ENCODE results near the gene PGGT1B.

The PGGT1B gene

DNA sequence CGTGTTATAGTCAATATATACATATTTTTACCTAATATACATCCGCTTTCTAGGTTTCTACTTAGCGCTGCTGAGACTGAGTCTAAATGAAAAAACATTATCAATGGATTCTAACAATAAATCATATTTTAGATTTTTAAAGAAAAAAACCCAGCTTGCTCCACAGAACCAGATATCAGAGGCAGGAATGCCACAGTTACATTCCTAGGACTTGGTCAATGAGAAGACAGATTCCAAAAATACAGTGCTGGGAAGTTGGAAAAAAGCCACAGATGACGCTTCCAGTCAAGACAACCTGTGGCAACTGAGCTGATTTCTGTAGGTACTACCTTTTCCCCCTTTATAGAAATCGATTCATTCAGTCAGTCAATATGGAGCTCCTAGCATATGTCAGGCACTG, 34.4 kb upstream of the PGGT1B start:
- peaks cover 8 to 12% (median 10%) of the 10 kb centered on the region in 4 experiments for H3K4me1 ChIP-seq (ENCODE audit: control extremely low read depth in 1 of 4, control insufficient read depth in 4 of 4, insufficient read depth in 4 of 4, low read length in 3 of 4)
- POLR2A ChIA-PET = no interaction called here
- 100% methylated on average over 1 of the region's 5 CpGs for WGBS (ENCODE audit: insufficient coverage)
- CTCF ChIA-PET = interaction anchor here (1.4 to 2.1 kb wide), 2 partner anchors 11 to 35 kb away, joined by 6 to 8 read pairs; partner anchors contain the start of gene PGGT1B
- DNase-seq = no peak
- H3K27me3 ChIP-seq (replicated peaks in 2 of 5; ENCODE audit: control insufficient read depth in 4 of 5, insufficient read depth in 5 of 5, low read length in 4 of 5) = no peaks in the 10 kb centered on the region
- no peak overlapping the region for H3K27ac ChIP-seq (ENCODE audit: insufficient read depth in 1 of 2, low read depth in 1 of 2, low read length in 2 of 2, poor library complexity in 1 of 2, severe bottlenecking in 2 of 2)
- H3K9me3 ChIP-seq (ENCODE audit: control extremely low read depth in 1 of 5, control insufficient read depth in 4 of 5, insufficient read depth in 2 of 5, low read depth in 1 of 5, low read length in 4 of 5) = peaks cover 0 to 6% (median 0%) of the 10 kb centered on the region in 5 experiments
- no peaks in the 10 kb centered on the region for H3K36me3 ChIP-seq (ENCODE audit: control insufficient read depth in 4 of 4, insufficient read depth in 4 of 4, low read length in 3 of 4)
- H3K4me3 ChIP-seq (ENCODE audit: control insufficient read depth in 1 of 7, extremely low read depth in 1 of 7, insufficient read depth in 4 of 7, low read depth in 2 of 7, low read length in 6 of 7) = peak overlapping the region in 6 of 7 experiments; percentile 0 to 68 (median 29)

GRCh38 chr5:115296124-115297022, 33.7 kb upstream of the PGGT1B start, which contains the start of gene CCDC112:
Gene CCDC112 (minus strand): TSS chr5:115296654. CDS start chr5:115296543, 111 bp downstream.
- Histone ChIP-seq H3K27me3 (replicated peaks in 2 of 5; ENCODE audit: control insufficient read depth in 4 of 5, insufficient read depth in 5 of 5, low read length in 4 of 5) (no peaks in the 10 kb centered on the region), H3K36me3 (ENCODE audit: control insufficient read depth in 4 of 4, insufficient read depth in 4 of 4, low read length in 3 of 4) (no peaks in the 10 kb centered on the region), H3K9me3 (ENCODE audit: control extremely low read depth in 1 of 5, control insufficient read depth in 4 of 5, insufficient read depth in 2 of 5, low read depth in 1 of 5, low read length in 4 of 5) (peaks cover 0 to 12% (median 0%) of the 10 kb centered on the region in 5 experiments), H3K4me3 (ENCODE audit: control insufficient read depth in 1 of 7, extremely low read depth in 1 of 7, insufficient read depth in 4 of 7, low read depth in 2 of 7, low read length in 6 of 7) (peak within 1 kb of the TSS; percentile 59 to 85 (median 76)), H3K4me1 (ENCODE audit: control extremely low read depth in 1 of 4, control insufficient read depth in 4 of 4, insufficient read depth in 4 of 4, low read length in 3 of 4) (peaks cover 8 to 12% (median 10%) of the 10 kb centered on the region in 4 experiments), H3K27ac (ENCODE audit: insufficient read depth in 1 of 2, low read depth in 1 of 2, low read length in 2 of 2, poor library complexity in 1 of 2, severe bottlenecking in 2 of 2) (no peak within 1 kb of the TSS)
- peak; percentile 73 to 89 (median 82) for DNase-seq
- CTCF ChIA-PET = interaction anchor here (1.1 to 2.1 kb wide), 3 partner anchors 10 to 200 kb away, joined by 4 to 8 read pairs (median 6); partner anchors contain the start of gene PGGT1B
- WGBS (ENCODE audit: insufficient coverage) = under 1% methylated on average over 39 of the region's 86 CpGs
- POLR2A ChIA-PET = interaction anchor here (0.5 to 0.7 kb wide), 3 partner anchors 13 to 544 kb away, joined by 3 to 5 read pairs (median 4); no protein-coding TSS in a partner anchor

DNA sequence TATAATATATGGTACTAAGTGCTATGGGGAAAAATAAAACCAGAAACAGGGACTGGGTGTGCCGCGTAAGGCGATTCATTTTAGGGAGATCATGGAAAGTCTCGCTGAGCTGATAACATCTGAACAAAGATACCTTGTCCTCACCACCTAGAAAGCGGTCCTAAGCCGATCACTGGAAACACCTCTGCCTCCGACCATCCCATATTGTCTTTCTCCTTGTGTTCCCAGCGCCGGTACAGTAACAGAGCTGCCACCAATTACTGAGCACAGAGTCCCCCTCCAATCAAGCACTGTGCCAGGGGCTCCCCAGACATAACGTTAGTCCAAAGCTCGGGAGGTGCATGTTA, 33.1 kb upstream of the PGGT1B start:
- no peaks in the 10 kb centered on the region for H3K27me3 ChIP-seq (replicated peaks in 2 of 5; ENCODE audit: control insufficient read depth in 4 of 5, insufficient read depth in 5 of 5, low read length in 4 of 5)
- no peak for DNase-seq
- H3K9me3 ChIP-seq (ENCODE audit: control extremely low read depth in 1 of 5, control insufficient read depth in 4 of 5, insufficient read depth in 2 of 5, low read depth in 1 of 5, low read length in 4 of 5) = peaks cover 0 to 14% (median 0%) of the 10 kb centered on the region in 5 experiments
- H3K4me1 ChIP-seq (ENCODE audit: control extremely low read depth in 1 of 4, control insufficient read depth in 4 of 4, insufficient read depth in 4 of 4, low read length in 3 of 4) = peaks cover 8 to 12% (median 10%) of the 10 kb centered on the region in 4 experiments
- WGBS (ENCODE audit: insufficient coverage) = 22% methylated on average over 11 of the region's 11 CpGs
- CTCF ChIA-PET = interaction anchor here (1.1 to 2.1 kb wide), 3 partner anchors 9 to 199 kb away, joined by 4 to 8 read pairs (median 6); partner anchors contain the start of gene PGGT1B
- H3K4me3 ChIP-seq (ENCODE audit: control insufficient read depth in 1 of 7, extremely low read depth in 1 of 7, insufficient read depth in 4 of 7, low read depth in 2 of 7, low read length in 6 of 7) = peak overlapping the region; percentile 59 to 85 (median 76)
- no peaks in the 10 kb centered on the region for H3K36me3 ChIP-seq (ENCODE audit: control insufficient read depth in 4 of 4, insufficient read depth in 4 of 4, low read length in 3 of 4)
- no peak overlapping the region for H3K27ac ChIP-seq (ENCODE audit: insufficient read depth in 1 of 2, low read depth in 1 of 2, low read length in 2 of 2, poor library complexity in 1 of 2, severe bottlenecking in 2 of 2)
- POLR2A ChIA-PET = interaction anchor here (0.7 kb wide), 2 partner anchors 14 to 21 kb away, joined by 3 to 4 read pairs; no protein-coding TSS in a partner anchor

DNA sequence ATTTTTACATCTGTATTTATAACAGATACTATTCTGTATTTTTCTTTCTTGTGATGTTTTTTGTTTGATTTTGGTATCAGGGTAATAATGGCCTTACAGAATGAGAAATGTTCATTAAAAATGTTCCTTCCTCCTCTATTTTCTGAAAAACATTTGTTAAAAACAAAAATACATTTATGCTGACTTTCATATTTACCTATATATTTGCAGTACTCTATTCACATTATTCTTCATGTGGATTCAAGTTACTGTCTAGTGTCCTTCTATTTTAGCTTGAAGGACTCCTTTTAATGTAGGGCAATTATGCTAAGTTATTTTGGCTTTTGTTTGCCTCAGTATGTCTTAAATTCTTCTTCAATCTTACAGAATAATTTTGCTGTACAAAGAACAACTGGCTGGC, 28.7 kb upstream of the PGGT1B start:
- POLR2A ChIA-PET = no interaction called here

DNA sequence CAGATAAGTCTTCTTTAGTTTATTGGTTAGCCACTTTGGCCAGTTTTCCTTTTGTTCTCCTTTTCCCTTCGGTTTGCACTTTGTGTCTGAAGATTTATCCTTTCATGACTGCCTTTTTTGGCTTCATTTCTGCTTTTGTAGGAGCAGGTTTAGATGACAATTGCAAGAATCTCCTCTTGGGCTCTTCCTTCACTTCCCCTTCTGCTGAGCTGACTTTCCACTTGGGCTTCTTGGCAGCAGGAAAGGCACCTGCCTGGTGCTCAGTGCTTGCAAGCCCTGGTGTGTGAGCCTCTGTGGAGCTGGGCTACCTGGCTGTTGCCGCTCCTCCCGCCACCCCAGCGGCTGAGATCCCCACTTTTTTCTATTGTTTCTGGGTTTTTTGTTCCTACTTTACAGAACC, 26.4 kb upstream of the PGGT1B start:
- DNase-seq = peak in 1 of 3 donors; percentile 22
- Histone ChIP-seq H3K27me3 (replicated peaks in 2 of 5; ENCODE audit: control insufficient read depth in 4 of 5, insufficient read depth in 5 of 5, low read length in 4 of 5) (no peaks in the 10 kb centered on the region), H3K4me1 (ENCODE audit: control extremely low read depth in 1 of 4, control insufficient read depth in 4 of 4, insufficient read depth in 4 of 4, low read length in 3 of 4) (peaks cover 0 to 5% (median 1%) of the 10 kb centered on the region in 4 experiments), H3K4me3 (ENCODE audit: control insufficient read depth in 1 of 7, extremely low read depth in 1 of 7, insufficient read depth in 4 of 7, low read depth in 2 of 7, low read length in 6 of 7) (no peak overlapping the region), H3K9me3 (ENCODE audit: control extremely low read depth in 1 of 5, control insufficient read depth in 4 of 5, insufficient read depth in 2 of 5, low read depth in 1 of 5, low read length in 4 of 5) (peaks cover 0 to 14% (median 0%) of the 10 kb centered on the region in 5 experiments), H3K36me3 (ENCODE audit: control insufficient read depth in 4 of 4, insufficient read depth in 4 of 4, low read length in 3 of 4) (no peaks in the 10 kb centered on the region), H3K27ac (ENCODE audit: insufficient read depth in 1 of 2, low read depth in 1 of 2, low read length in 2 of 2, poor library complexity in 1 of 2, severe bottlenecking in 2 of 2) (no peak overlapping the region)
- ChIA-PET CTCF (no interaction called here), POLR2A (interaction anchor here (0.6 kb wide), 1 partner anchor 27 kb away, joined by 5 read pairs; no protein-coding TSS in a partner anchor)
- WGBS (ENCODE audit: insufficient coverage) = 73% methylated on average over 4 of the region's 4 CpGs

More for the DNA sequence above, 28.7 kb upstream of the PGGT1B start:
- H3K9me3 ChIP-seq (ENCODE audit: control extremely low read depth in 1 of 5, control insufficient read depth in 4 of 5, insufficient read depth in 2 of 5, low read depth in 1 of 5, low read length in 4 of 5) = peaks cover 0 to 14% (median 0%) of the 10 kb centered on the region in 5 experiments
- H3K27me3 ChIP-seq (replicated peaks in 2 of 5; ENCODE audit: control insufficient read depth in 4 of 5, insufficient read depth in 5 of 5, low read length in 4 of 5) = no peaks in the 10 kb centered on the region
- H3K36me3 ChIP-seq (ENCODE audit: control insufficient read depth in 4 of 4, insufficient read depth in 4 of 4, low read length in 3 of 4) = no peaks in the 10 kb centered on the region
- no peak for DNase-seq
- H3K4me1 ChIP-seq (ENCODE audit: control extremely low read depth in 1 of 4, control insufficient read depth in 4 of 4, insufficient read depth in 4 of 4, low read length in 3 of 4) = peaks cover 8 to 15% (median 11%) of the 10 kb centered on the region in 4 experiments
- no peak overlapping the region for H3K4me3 ChIP-seq (ENCODE audit: control insufficient read depth in 1 of 7, extremely low read depth in 1 of 7, insufficient read depth in 4 of 7, low read depth in 2 of 7, low read length in 6 of 7)
- CTCF ChIA-PET = no interaction called here
- H3K27ac ChIP-seq (ENCODE audit: insufficient read depth in 1 of 2, low read depth in 1 of 2, low read length in 2 of 2, poor library complexity in 1 of 2, severe bottlenecking in 2 of 2) = no peak overlapping the region

- no peak for DNase-seq
- Histone ChIP-seq H3K4me1 (ENCODE audit: control extremely low read depth in 1 of 4, control insufficient read depth in 4 of 4, insufficient read depth in 4 of 4, low read length in 3 of 4) (peaks cover 0 to 3% (median under 1%) of the 10 kb centered on the region in 4 experiments), H3K27me3 (replicated peaks in 2 of 5; ENCODE audit: control insufficient read depth in 4 of 5, insufficient read depth in 5 of 5, low read length in 4 of 5) (no peaks in the 10 kb centered on the region), H3K9me3 (ENCODE audit: control extremely low read depth in 1 of 5, control insufficient read depth in 4 of 5, insufficient read depth in 2 of 5, low read depth in 1 of 5, low read length in 4 of 5) (no peaks in the 10 kb centered on the region), H3K27ac (ENCODE audit: insufficient read depth in 1 of 2, low read depth in 1 of 2, low read length in 2 of 2, poor library complexity in 1 of 2, severe bottlenecking in 2 of 2) (no peak overlapping the region), H3K36me3 (ENCODE audit: control insufficient read depth in 4 of 4, insufficient read depth in 4 of 4, low read length in 3 of 4) (no peaks in the 10 kb centered on the region), H3K4me3 (ENCODE audit: control insufficient read depth in 1 of 7, extremely low read depth in 1 of 7, insufficient read depth in 4 of 7, low read depth in 2 of 7, low read length in 6 of 7) (no peak overlapping the region)
- no CpG with 5 or more reads among the region's 1 CpG for WGBS (ENCODE audit: insufficient coverage)
- ChIA-PET POLR2A (no interaction called here), CTCF (no interaction called here)
Observed at GRCh38 chr5:115284021-115284420, 21.3 kb upstream of the PGGT1B start.

DNA sequence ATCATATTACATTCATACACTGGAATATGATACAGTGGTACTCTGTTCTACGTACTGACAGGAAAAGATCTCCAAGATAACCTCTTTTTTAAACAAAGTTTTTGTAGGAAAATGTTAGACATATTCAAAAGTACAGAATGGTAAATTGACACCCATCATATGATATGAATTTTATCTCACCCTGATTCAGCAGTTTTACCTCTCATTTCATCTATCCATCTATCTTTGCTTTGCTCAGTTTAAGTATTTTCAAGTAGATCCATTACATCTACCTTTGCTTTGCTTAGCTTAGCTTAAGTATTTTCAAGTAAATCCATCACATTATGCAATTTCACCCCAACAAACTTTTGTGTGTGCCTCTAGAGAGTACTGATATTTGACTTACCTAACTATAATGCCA, 19.5 kb upstream of the PGGT1B start:
- Histone ChIP-seq H3K4me3 (ENCODE audit: control insufficient read depth in 1 of 7, extremely low read depth in 1 of 7, insufficient read depth in 4 of 7, low read depth in 2 of 7, low read length in 6 of 7) (no peak overlapping the region), H3K36me3 (ENCODE audit: control insufficient read depth in 4 of 4, insufficient read depth in 4 of 4, low read length in 3 of 4) (no peaks in the 10 kb centered on the region), H3K27ac (ENCODE audit: insufficient read depth in 1 of 2, low read depth in 1 of 2, low read length in 2 of 2, poor library complexity in 1 of 2, severe bottlenecking in 2 of 2) (no peak overlapping the region), H3K27me3 (replicated peaks in 2 of 5; ENCODE audit: control insufficient read depth in 4 of 5, insufficient read depth in 5 of 5, low read length in 4 of 5) (no peaks in the 10 kb centered on the region), H3K9me3 (ENCODE audit: control extremely low read depth in 1 of 5, control insufficient read depth in 4 of 5, insufficient read depth in 2 of 5, low read depth in 1 of 5, low read length in 4 of 5) (no peaks in the 10 kb centered on the region), H3K4me1 (ENCODE audit: control extremely low read depth in 1 of 4, control insufficient read depth in 4 of 4, insufficient read depth in 4 of 4, low read length in 3 of 4) (no peaks in the 10 kb centered on the region)
- CTCF ChIA-PET = no interaction called here
- WGBS (ENCODE audit: insufficient coverage) = no CpG with 5 or more reads among the region's 1 CpG
- DNase-seq = no peak
- POLR2A ChIA-PET = no interaction called here
